ENCODE data around the gene STAT1.
"Not testable (repeated sequence)": the region's sequence is repeated elsewhere in the genome, so short reads cannot be mapped to it uniquely, and the experiment has no call there.

Gene STAT1

DNA sequence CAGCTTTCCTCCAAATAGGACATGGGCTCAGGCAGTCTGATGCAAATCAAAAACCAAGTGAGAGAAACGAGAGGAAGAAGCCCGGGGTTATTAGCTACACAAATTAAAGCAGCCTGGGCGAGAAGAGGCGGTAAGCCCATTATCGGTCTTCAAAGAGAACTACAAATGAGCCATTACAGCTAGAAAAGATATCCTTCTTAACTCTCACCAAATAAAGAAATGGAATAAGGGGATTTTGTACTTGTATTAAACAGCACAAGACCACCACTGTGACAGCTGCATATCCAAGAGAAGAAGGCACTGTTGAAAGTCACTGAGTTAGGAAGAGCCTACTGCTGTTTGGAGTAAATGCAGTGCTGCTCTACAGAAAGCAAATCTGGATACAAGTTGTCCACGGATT, 32.6 kb downstream of the STAT1 start:
- no peak for DNase-seq (ENCODE audit: low spot score)

DNA sequence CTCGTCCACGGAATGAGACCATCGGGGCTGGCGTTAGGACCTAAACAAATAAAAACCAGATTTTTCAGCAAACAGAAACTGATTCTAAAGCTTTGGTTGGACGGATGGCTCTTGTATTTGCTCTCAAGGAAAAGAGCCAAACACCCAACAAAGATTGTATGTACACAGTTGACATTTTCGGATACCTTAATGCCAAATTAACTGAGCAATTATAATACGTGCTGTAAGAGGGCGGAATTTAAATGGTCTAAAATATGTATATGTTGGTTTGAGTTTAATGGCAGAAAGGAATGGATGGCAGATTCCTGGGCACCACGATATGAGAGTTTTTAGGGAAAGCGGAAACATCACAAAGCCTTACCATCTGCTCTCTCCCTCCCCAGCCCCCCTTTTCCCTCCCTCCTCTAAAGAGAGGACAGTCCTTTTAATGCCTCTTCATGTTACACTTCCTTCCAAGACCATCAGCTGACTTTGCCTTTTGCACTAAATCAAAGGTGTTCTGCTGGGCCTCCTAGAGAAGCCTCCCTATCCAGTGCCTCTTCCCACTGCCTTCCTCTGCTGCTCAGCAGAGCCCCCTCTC, 33.3 kb downstream of the STAT1 start:
- DNase-seq (ENCODE audit: low spot score) = no peak

DNA sequence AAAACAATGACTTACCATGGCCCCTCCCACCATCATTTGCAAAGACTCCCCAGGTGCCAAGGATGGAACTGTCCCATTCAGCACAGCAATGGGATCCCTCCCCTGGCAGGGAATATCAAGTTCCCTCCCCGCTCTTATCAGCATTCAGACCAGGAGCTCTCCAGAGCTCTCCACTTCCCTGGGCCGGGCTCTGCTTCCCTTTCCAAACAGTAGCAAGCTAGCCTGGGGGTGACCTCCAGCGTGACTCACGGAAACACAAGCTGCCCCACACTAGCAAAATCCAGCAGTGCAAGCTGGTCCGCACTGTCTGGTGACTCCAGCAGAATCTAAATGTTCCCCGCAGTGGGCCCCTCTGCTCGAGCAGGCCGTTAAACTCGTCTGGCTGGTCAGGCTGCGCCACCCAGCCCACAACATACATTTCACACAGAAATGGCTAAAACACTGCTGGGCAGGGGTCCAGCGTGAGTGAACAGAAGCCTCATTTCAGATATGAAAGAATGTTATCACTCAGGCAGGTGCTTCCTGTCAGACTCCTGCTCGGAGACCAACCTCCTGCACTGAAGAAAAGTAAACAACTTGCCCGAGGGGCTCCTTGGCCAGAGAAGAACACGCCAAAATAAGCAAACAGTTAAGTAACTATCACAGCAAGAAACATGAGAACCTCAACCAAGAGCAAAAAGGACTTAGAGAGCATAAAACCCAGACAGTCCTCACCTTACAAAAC, 33.9 kb downstream of the STAT1 start:
- DNase-seq (ENCODE audit: low spot score) = no peak

DNA sequence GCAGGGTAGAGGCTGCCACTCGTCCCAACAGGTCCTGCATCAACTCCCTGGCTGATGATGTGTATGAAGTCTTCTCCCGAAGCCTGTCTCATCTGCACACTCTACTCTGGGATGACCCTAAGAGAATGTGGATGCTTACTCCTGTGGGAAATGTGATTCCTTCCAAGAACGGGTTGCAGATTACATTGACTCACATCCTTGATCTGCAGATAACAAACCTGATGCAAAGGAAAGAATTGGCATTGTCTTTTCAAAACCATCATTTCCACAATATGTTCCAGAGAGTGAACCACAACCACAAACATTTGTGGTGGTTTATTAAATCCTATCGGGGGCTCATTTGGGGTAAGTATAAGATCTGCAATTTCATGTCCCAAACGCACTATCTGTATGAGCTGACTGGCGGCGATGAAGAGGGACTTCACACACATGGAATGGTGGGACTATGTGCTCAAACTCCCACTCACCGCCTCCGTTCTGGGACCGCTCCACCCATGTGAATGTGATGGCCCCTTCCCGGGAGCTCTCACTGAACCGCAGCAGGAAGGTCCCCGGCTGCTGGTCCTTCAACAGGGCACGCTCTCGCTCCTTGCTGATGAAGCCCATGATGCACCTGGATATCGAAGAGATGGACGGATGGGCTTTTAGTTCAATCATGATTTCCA, 35.5 kb downstream of the STAT1 start:
- DNase-seq (ENCODE audit: low spot score) = no peak

DNA sequence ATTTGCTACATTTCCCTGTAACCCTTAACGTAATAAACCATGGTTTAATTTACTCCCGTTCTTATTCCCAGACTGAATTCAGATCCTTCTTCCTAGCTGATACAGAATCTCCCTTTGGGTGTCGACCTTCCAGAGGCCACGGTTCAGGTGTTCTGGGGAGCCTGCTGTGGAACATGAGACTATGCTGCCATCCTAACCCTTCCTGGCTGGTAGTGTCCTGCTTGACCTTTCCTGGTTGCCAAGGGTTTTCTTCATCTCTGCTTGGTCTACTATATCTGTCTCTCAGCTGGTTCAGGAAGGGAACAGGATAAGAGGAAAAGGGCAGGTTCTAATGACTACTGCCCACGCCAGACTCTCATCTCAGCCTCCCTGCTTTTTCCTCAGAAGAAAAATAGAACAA, 36.5 kb downstream of the STAT1 start:
- DNase-seq (ENCODE audit: low spot score) = no peak

DNA sequence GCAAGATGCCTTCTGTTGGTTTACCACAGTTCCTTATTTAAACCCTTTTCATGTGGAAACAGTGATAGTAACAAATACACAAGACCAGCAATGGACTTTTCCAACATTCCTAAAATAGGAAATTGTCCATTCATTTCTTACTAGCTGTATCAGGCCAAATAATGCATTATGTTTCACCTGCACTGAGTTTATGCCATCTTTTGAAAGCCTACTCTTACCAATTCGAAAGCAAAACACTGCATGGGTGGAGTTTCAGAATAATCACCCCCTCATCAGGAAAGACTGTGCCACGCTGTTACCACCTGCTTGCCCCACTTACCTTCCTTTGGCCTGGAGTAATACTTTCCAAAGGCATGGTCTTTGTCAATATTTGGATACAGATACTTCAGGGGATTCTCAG, 37.5 kb downstream of the STAT1 start:
- DNase-seq (ENCODE audit: low spot score) = no peak

DNA sequence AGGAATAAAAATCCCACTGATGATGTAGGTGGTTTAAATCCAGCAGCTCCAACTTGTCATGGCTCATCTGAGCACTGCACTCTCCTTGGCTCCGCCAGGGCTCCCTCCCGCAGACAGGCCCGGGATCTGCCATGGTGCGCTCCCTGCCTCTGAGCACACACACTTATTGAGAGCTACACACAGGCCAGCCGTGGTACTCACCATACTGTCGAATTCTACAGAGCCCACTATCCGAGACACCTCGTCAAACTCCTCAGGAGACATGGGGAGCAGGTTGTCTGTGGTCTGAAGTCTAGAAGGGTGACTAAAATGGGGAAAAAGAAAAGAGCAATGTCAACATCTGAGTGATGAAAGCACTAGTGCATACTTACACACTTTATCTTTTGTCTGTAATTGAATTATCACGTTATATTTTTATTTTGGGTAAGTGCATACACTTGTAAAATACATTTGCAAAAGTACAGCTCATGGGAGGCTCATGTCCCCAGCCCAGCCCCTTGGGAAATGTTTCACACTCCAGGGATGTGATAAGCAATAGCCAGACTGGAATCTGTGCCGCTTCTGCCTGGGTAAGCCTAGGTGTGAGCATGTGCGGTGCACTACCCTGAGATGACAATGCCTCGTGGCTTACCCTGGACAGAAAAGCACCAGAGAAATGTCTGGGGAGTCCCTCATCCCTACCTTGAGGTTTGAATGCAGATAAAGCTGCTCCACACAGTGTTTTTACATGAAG, 39.2 kb downstream of the STAT1 start:
- DNase-seq (ENCODE audit: low spot score) = no peak

DNA sequence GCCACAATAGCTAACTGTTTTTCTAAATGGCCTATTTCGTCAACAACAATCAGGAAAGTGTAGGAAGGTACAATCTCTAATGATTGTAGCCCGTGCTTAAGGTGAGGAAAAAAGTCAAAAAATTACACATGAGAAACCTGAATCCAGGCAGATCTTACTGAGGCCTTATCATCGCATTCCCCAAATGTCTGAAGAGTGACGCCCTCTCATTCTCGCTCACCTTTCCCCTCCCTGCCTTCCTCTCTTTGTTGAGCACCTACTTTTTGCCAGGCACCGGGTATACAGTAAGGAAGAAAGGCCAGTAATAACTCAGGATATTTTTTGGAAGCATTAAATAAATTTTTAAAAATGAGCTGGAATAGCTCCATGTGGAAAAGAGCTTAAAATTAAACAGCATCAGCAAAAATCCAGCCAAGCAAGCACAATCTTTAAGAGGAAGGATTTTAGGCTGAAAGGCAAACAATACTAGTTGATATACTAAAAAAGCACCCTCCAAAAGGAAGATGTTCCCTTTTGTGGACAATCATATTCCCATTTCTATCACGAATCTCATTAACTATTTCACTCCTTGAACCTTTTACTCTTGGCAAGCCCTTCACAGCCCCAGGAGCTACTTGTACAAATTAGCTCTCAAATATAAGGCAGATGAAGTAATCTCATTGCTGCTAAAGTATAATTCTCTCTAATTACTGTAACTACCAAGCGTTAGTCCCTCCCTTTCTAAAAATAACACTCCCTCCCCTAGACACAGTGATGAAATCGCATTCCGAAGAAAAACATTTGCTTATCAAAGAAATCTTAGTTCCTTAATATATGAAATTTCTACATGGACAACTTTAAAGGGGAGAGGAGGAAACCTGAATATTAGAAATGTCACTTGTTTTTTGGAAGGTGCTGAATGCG, 40.0 kb downstream of the STAT1 start:
- no peak for DNase-seq (ENCODE audit: low spot score)

DNA sequence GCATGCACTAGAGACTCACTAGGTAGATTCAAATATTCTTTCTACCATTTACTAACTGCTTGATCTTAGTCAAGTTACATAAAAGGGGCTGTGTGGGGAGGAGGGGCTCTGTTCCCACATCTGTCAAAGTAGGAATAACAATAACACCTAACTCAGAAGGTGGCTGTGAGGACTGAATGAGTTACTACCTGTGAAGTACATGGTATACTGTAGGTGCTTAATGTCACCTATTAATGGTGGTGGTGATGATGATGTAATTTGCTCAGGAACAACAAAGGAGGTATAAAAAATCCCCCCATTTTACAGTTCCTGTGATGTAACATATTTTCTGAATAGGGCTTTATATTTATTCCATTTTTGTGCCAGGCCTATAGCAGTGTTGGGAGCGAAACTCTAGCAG, 40.7 kb downstream of the STAT1 start:
- no peak for DNase-seq (ENCODE audit: low spot score)

DNA sequence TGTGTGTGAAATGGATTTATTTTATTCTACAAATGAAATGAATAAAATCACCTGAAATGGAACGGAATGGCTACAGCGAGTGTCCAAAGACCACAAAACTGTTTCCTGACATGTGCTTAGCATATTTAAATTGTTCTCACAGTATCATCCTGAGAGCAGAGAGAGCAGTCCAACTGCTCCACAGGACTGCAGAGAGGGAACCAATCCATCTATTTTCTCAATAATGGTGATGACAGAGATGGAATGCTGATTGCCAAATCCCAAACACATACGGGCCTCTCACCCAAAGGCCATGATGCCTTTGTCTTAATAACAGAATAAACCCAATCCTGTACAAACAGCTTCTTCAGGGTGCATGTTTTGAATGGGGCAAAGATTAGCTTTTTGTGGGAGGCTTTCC, 41.1 kb downstream of the STAT1 start:
- no peak for DNase-seq (ENCODE audit: low spot score)

DNA sequence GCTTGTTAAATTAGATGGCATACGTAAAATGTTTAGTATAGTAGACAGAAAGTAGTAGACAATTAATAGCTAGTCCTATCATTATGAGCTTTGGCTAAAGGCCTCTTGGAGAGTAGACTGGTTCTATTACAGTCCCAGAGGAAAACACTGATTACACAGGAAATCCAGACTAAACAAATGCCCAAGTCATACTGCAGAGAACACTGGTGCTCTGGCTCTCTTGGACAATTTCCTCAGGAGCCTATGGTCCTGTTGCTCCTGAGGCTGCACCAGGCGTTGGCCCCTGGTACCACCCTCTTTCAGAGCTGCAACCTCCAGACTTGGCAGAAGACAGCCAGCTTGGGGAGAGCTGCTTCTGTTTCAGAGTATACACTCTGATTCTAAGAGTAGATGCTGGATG, 41.8 kb downstream of the STAT1 start:
- DNase-seq (ENCODE audit: low spot score) = no peak

DNA sequence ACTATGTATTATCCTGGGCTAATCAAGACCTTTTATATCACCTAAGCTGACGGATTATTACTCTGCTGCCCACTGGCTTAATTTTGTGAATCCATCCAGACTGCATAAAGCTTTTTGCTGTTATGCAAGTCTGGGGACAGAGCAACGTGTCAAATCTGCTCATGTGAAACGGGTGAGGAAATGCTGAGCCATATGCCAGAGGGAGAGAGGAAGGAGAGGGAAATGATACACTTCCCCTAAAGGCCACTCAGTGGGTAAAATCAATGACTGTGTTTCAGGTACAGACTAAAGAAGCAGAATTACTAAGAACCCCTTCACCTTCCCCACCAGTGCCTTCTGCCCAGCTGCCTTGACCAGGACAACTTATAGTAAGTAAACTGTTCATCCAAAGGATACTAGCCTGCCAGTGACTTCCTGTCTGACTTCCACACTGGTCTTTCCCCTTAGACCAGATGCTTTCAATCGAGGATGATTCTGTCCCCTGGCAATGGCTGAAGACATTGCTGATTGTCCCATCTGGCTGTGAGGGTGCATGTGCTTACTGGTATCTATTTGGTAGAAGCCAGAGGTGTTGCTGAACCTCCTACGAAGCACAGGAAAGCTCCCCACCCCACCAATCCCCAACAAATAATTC, 43.0 kb downstream of the STAT1 start:
- DNase-seq (ENCODE audit: low spot score) = no peak

DNA sequence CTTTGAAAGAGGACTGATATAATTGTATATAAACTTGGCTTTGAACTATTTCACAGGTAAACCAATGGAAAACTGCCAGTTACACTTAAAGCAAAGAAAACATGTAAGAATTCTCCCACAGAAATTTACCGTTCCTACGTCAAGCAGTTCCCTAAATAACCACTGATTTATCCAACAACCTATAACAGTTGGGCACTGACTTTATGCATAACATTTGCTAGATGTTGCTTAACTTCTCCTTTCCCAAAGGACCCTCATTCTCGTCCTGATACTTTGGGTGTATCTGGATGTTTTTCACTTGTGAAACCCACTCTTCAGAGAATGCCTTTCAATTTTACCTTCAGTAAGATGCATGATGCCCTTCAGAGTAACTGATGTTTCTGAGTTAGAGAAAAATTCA, 43.8 kb downstream of the STAT1 start:
- DNase-seq (ENCODE audit: low spot score) = no peak

DNA sequence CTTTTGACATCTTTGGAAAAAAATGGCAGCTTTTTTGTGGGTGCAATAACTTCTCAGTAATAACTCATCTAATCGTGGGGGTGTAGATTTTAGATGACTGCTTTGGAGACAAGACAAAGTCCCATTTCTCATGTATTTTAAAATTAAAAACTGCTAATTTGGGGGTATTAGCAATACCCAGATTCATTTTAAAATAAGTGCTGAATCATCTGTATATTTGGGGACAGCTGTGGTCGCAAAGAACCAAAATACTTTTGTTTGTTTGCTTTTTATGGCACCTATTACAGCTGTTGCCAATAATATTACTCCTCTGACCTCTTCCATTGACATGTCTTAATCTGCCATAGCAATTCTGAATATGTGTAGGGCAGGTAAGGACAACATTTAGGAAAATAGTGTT, 45.4 kb downstream of the STAT1 start:
- DNase-seq (ENCODE audit: low spot score) = no peak

DNA sequence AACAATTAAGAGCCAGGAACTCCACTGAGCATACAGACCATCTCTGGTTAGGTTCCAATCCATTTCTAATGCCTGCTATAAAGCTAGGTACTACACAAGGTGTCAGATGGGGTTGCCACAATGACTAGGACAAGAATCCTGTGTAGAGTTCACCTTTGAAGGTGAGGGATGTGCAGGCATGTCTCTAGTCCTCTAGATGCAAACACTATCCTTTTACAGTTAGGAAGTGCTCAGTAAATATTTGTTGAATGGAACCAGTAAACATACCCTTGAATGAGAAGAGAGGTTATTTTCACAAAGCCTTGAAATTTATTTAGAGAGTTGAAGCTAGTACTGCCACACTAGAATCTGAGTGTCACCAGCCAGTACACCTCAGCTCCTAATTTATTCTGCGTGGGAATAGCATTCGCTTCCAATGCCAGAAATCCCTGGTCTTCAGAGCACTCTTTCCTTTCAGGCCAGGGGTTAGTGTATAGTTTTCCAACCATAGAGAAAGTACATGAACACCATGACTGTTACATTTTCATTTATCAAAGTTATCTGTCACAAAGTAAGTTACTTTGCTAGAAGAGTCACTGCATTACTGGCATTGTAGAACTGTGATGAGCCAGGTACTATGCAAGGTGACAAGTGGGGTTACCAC, 48.3 kb downstream of the STAT1 start:
- DNase-seq (ENCODE audit: low spot score) = no peak

DNA sequence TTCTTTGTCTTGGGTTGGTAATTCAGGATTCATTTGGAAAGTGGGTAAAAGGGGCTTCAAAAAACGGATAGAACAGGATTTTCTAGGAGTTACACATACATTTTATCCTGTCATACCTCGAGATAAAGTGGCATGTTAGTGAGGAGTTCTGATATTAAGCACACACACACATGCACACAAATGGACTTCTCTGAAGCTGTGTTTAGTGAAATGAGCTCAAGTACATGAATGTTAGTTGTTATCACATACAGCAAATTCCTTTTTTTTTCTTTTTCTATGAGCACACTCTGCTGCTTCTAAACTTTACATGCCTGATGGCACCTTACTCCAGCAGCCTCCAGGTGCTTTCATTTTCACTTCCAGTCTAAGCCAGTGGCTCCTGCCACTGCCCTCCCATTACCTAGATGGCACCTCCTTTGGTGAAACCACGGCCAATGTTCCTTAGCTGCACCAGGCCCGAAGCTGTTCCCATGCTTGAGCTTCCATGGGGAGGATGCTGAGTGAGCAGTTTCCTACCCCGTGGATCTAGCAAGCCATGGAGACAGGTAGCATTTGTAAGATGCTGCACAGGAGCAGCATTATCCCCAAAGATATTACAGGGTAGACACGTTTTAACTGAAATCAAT, 49.7 kb downstream of the STAT1 start:
- DNase-seq (ENCODE audit: low spot score) = no peak

DNA sequence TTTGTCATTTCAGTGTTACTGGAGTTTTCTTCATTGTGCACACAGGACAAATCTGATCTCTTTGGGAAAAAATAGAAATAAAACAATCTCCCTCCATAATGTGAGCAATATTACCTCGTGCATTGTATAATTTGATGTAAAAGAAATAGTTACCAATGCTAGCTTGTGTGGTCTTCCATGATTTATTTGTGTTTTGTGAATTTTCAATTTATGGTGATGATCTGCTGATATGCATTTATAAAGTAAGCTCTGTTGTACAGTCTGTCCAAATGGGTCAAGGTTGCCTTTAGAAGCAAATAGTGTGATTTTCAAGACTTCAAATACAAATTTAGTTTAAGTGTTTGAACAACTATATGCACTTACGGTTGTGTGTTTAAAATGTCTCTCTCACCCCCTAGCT, 50.9 kb downstream of the STAT1 start:
- DNase-seq (ENCODE audit: low spot score) = no peak

DNA sequence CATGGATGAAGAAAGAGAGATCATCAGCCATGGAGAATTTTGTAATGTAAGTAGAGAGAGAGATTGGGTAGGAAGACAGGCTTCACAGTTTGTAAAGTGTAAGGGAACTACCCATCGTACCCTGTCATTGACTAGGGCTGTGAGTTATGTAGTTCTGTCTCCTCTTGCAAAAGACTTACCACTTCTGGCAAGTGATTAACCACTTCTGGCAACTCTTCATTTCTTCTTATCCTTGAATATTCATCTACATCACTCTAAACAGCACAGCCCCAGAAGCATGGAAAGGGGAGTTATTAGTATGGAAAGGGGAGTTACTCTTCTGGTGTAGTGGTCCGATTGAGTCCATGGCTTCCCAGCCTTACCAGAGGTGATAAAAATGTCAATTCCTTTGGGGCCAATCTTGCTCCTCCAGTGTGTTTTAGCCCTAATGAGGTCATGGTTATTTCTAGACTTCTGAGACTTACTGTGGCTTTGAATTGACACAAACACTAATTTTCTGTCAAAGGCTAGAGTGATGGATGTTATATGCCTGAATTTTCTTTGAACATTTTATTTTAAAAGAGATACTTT, 52.0 kb downstream of the STAT1 start:
- no peak for DNase-seq (ENCODE audit: low spot score)

DNA sequence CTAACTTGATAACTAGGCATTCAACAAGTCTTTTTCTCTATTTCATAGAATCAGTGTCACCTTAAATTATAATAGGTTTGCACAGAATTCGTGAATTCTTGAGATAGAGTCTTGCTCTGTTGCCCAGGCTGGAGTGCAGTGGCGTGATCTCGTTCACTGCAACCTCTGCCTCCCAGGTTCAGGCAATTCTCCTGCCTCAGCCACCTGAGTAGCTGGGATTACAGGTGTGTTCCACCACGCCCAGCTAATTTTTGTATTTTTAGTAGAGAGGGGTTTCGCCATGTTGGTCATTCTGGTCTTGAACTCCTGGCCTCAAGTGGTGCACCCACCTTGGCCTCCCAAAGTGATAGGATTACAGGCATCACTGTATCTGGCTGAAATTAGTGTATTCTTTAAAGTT, 52.9 kb downstream of the STAT1 start:
- DNase-seq (ENCODE audit: low spot score) = not testable (repeated sequence)
